Inflammatory macrophage treated with lipopolysaccharide for 1 hour (primary cell): ENCODE results near the gene PSIP1.
A peak's percentile ranks its signal among the peaks of the same experiment; 100 is the strongest.
"Not testable (repeated sequence)": the region's sequence is repeated elsewhere in the genome, so short reads cannot be mapped to it uniquely, and the experiment has no call there.

ENCODE experiments used
- DNase-seq, 2 donors: peaks; one replicate each; pipeline ENCODE4 v3.0.0-alpha.2; 2020 to 2022

The PSIP1 gene

DNA sequence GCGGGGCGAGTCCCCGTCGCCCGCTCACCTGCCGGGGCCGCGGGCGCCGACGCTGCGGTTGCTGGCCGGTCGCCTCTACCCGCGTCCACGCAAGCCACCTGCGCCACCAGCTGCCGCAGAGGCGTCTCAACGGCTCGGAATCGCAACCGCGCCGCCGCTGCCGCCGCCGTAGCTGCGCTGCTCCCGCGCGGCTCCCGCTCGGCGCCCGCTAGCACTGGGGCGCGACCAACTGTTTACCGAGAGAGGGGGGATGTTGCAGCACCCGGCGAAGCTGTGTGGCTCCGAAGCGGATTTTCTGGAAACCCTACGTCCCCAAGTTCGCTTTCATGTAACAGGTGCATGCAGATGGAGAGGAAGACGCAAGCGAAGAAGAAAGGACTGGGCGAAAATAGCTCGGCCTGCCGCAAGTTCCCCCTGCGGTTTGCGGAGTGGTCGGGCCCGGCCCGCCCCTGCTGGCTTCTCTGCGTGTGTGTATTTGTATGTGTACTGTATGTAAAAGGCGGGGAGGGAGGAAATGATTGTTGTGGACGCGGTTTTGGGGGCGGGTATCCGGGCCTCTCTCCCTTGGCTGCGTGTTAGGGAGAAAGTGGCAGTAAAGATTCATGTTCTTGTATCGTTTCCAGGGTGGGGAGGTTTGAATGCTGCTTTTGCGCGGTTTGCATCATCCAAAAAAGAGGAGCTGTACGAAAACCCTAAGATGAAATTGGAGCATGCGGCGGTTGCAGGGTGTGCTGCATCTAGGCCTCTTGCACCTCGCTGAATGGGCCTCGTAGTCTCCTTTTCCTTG is at the start of gene PSIP1:
TSS of gene PSIP1 (minus strand) at position 182 of the 787 bp plus-strand sequence. CDS start 782 bp downstream, outside the sequence.
- peak; percentile 53 to 79 for DNase-seq

DNA sequence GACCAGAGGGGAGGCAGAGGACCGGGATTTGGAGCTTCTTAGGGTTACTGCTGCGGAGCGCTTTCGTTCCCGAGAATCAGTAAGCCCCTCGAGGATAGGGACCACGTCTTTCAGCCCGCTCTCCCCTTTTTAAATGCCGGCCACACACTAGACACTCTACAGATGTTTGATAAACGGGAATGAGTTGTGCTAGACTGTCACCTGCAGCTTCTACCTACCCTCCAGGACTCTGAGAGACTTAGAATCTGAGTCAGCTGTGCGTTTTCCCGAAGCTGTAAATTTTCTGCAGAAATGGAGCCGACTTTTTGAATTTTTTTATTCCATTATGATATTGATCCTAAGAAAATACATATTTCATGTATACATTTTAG is 42.7 kb upstream of the PSIP1 start:
- DNase-seq, result no peak

DNA sequence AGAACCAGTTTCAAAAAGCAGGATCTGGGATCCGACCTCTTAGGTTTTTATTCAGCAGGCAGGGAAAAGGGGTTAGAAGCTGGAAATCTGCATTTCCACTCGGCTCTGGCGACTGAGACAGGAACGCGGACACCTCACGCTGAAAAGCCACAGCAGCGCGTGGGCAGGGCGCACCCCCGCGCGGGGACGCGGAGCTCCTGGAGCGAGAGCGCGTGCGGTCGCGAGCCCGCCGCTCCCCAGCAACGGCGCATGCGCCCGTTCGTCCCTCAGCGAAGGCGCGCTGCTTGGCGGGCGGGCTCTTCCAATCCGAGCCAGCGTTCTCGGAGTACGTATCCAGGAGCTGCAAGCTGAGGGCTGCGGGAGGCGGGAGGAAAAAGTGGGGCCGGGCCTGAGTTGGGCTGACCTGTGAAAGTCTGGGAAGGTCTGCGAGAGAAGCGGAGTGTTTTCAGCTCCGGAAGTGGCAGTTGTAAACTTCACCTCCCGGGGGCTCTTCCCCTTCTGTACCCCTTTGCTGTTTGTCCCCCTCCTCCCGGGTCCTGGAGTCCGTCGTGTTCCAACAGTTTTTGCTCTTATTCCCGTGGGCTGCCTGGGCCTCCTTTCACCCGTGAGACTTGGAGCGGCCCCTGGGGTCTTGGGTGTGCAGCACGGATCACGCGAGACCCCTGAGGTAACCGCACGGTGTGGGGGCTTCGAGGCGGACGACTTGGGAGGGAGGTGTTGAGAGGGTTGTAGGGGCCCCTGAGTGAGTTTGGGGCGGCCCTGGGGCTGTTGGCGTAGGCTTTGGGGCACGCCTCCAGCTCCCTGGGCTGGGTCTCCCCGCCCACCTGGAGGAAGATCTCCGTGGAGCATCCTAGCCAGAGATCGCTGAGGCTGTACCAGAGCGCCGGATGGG is 42.1 kb upstream of the PSIP1 start, which contains the start of gene CCDC171:
TSS of gene CCDC171 (plus strand) at position 408 of the 892 bp plus-strand sequence. CDS start 11,046 bp downstream, outside the sequence.
- peak; percentile 91 to 93 for DNase-seq

DNA sequence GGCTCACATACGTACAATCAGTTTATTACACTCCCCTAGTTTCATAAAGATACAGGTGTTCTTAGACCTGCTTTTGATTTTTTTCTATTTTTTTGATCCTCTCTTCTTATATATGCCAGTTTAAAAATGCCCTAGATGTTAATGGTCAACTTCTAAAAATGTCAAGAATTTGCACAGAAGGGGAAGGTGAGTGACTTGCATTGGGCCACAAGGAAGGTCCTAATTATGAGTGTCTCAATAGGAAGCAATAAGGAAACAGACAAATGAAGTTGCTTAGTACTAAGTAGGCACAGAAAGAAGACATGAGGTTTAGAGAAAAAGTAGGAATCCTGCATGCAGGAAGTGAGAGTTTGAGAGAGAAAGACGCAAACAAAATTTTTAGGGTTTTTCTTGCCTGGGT is 38.8 kb upstream of the PSIP1 start:
- no peak for DNase-seq

DNA sequence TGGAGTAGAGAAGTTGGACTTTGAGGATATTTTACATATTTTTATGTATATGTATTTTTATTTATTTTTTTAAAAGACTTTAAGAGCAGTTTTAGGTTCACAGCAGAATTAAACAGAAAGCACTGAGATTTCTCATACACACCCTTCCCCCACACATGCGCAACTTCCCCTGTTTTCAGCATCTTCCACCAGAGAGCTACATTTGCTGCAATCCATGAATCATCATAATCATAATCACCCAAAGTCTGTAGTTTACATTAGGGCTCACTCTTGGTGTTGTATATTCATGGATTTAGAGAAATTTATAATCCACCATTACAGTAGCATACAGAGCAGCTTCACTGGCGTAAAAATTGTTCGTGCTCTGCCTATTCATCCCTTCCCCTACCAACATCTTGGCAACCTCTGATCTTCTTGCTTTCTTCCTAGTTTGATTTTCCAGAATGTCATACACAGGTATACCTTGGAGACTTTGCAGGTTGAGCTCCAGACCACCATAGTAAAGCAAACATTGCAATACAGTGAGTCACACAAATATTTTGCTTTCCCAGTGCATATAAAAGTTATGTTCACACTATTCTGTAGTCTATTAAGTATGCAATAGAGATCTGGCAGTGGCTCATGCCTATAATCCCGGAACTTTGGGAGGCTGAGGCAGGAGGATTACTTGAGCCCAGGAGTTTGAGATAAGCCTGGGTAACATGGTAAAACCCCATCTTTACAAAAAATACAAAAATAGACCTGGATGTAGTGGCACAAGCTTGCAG is 32.5 kb upstream of the PSIP1 start:
- DNase-seq, result peak; percentile 49 to 69

DNA sequence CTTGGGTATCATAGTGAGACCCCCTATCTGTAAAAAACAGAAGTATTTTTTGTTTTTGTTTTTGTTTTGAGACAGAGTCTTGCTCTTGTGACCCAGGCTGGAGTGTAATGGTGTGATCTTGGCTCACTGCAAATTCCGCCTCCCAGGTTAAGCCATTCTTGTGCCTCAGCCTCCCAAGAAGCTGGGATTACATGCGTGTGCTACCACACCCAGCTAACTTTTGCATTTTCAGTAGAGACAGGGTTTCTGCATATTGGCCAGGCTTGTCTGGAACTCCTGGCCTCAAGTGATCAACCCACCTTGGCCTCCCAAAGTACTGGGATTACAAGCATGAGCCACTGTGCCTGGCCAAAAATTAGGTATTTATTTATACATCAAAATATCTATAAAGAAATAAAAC is 31.9 kb upstream of the PSIP1 start:
- DNase-seq, result no peak

DNA sequence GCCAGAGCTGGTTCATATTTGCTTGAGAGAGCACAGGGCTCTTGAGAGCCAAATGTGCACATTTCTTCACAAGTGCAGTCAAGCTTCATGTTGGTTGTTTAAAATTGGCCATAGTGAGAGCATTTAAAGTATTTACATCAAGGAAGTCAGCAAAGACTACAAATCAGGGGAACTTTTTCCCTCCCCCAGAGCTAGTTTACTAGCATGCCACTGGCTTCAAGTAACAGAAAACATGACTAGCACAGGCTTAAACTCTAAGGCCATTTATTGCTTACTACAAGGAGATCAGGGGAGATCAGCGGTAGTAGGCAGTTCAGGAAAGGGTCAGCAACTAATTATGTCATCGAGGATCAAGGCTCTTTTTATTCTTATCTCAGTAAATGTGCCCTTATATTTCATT is 31.1 kb upstream of the PSIP1 start:
- no peak for DNase-seq

DNA sequence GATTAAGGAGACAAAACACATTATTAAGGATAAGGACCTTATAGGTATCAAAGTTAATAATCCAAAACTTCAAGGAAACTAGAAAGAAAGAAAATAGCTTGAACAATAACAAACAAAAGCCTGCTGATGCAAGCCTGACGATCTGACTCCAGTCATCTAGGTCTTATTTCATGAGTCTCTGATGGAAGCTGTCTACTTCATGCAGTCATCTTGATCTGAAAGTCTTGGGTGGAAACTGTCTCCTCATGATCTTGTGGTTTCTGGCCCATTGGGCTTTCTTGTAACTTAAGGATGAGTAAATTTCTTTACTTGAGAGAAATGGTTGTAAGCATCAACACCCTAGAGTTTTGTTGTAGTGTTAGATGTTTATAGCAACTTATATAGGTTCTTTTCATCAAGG is 20.6 kb upstream of the PSIP1 start:
- no peak for DNase-seq

DNA sequence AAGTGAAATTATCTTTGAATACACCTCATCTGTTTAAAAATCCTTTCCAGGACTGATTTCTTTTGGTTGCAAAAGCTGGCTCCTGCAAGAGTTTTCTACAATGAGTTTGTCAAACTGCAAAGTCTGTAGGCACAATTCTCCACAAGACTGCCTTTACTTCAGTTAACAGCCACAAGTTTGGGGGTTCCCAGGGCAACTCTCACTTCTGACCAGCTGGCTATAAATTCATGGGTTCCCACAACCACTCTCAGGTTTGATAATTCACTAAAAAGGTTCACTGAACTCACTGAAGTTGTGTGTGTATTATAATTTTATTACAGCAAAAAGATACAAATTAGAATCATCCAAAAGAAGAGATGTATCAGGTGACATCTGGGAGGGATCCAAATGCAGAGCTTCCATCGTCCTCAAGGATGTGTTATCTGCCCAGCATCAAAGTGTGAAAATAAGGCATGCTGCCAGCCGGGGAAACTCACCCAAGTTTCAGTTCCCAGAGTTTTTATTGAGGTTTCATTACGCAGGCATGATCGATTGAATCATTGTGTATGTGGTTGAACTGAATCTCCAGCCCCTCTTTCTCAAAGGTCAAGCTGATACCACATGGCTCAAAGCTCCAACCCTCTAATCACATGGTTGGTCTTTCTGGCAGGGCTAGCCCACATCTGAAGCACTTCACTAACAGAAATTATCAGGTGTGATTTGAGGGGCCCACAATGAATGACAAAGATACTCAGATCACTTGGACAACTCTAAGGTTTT is 19.0 kb upstream of the PSIP1 start:
- no peak for DNase-seq

DNA sequence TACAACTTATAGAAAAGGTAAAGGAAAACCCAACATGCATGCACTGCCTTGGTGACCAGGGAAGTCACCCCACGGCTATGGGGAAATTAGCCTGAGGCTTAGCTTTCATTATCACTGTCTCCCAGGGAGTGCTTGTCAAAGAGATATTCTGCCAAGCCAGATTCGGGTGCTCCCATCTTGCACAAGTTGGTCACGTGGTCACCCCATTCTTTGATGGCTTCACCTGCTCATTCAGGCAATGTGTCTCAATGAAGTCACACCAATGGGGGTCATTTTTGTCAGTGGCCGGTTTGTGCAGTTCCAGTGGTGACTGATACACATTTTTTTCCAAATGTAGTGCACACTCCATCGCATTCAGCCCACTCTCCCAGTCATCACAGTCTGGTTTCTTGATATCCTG is 16.3 kb upstream of the PSIP1 start:
- DNase-seq, result not testable (repeated sequence)

DNA sequence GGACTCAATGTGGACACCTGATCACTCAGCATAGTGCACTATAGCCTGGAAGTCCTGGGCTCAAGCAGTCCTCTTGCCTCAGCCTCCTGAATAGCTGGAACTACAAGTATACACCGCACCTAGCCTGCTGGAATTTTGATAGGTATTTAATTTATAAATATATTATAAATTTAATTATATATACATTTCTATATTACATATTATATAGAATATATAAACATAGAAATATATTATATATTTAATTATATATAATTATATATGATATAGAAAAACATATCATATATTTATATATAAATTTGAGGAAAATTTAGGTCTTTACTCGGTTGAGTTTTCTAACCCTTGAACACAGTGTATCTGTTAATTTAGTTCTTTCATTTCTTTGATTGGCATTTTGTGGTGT is 15.2 kb upstream of the PSIP1 start:
- no peak for DNase-seq

DNA sequence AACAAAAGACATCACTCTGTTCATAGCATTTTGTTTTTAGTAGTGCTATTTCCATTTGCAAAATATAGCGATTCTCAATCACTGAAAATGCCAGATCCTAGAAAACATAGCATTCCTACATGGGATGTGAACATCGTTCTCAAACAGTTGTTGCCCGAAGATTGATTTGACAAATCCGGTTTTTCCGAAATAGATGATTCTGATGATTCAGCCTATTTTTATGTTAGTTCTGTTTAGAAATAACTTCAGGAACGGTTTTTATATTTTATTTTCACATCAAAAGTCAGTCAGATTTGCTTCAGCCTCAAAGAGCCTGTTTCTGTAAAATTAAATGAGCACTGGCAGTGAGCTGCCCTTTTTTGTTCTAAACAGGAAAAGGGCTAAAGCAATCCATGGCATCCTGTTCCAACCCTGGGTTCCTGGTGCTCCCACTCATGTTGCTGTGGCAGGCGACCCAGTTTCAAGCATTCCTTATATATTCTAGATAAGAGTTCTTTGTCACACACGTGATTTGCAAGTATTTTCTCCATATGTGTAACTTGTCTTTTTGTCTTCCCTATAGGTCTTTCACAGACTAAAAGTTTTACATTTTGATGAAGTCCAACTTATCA is 14.2 kb upstream of the PSIP1 start:
- no peak for DNase-seq

DNA sequence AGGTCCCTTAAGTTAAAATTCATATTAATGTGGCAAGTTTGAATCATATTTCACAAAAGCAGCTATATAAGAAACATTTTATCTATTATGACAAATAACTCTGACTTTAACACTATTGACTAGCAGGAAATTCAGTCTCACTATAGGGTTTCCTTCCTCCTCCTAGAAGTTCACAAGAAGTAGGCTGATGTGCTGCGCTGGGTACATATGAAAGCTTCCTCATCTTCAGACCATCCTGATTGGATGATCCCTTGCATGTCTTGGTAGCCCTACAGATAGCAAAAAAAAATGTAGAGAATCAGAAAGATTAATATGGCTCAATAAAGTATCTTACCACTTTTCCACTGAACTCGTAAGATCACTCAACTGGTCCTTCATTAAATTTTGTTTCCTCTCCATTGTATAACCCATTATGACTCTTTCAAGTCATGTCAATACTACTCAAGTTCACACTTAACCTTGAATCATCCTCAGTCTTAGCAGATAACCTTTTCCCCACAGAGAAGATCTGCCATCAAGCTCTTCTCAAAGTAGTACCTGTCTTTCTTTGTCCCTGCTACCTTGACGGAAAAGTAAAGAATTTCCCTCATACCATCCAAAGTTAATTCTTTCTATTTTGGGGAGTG is 11.5 kb upstream of the PSIP1 start:
- DNase-seq, result no peak

DNA sequence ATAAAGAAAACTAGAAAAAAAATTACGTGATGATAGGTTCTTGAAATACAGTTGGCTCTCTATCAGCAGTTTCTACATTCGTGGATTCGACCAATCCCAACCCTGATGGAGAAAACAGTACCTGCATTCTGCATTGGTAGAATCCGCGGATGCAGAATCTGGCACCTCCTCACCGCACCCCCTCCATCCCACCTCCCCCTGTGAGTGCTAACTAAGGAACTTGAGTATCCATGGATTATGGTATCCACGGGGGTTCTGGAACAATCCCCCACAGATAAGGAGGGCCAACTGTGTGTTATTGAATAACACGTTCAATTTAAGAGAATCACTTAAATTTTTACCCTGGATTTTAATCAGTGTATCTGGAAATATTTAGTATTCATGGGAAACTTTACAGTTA is 10.5 kb upstream of the PSIP1 start:
- no peak for DNase-seq

DNA sequence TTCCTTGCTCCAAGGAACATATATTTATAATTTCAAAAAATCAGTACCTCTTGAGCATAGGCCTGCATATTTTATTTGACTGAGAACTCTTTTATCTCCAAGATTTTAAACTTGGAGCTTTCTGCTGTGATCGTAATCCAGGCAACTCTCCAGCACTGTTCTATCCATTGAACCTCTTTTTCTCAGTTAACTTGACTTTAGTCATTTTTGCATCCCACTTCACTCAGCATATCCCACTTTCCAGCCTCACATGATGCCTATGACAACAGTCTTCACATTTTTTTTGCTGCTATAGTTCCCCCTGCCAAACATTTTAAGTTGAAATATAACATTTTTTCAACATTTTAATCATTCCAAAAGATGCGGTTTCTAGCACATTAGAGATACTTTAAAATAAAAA is 9.1 kb upstream of the PSIP1 start:
- no peak for DNase-seq

DNA sequence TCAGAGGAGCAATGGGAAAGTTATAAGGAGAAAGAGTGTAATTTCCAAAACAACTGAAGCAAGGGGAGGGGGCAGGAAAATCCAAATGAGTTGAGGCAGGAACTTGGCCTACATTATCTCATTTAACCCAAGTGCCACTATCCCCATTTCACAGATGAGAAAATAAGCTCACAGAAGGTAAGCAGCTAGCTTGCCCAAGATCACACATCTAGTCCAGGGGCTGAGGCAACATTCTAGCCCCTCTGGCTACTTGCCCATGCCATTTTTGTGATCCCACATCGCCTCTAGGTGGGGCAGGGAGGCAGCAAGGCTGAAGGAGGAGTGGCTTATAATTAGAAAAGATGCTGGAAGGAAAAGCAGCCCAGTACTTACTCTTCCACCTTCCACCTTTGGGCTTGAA is 2.6 kb upstream of the PSIP1 start:
- no peak for DNase-seq

DNA sequence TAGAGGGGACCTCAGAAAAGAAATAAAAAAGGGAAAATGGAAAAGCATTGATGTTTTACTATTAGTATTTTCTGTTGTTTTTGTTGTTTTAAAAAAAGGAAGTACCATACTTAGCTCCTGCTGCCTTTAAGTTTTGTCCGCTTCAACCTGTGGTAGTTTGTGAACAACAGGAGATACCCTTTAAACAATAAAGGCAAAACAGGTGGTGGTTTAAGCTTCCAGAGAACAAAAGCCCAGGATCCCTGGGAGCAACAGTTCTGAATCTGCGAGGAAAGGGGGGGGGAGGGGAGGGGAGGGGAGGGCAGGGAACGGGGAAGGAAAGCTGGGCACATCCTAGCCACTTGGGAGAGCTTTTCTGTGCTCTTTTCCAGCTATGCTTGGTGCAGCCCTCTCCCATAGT is 2.1 kb upstream of the PSIP1 start:
- DNase-seq, result no peak

DNA sequence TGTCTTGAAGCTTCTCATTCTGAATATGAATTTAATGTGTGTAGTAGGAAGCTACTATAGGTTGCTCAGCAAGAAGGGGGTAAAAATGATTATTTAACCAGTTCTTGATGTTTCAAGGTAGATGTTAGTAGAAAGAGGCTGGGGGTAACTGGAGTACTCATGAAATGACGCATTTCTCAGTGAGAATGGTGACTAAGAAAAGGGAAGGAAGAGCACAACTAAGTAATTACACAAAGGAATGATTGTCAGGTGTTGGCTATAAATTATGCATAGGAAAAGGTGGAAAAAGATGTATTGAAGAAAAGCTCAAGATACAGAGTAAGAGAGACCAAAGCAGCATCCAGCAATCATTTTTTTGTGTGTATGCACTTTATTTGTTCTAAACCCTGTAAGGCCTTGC is 1.4 kb upstream of the PSIP1 start:
- no peak for DNase-seq

DNA sequence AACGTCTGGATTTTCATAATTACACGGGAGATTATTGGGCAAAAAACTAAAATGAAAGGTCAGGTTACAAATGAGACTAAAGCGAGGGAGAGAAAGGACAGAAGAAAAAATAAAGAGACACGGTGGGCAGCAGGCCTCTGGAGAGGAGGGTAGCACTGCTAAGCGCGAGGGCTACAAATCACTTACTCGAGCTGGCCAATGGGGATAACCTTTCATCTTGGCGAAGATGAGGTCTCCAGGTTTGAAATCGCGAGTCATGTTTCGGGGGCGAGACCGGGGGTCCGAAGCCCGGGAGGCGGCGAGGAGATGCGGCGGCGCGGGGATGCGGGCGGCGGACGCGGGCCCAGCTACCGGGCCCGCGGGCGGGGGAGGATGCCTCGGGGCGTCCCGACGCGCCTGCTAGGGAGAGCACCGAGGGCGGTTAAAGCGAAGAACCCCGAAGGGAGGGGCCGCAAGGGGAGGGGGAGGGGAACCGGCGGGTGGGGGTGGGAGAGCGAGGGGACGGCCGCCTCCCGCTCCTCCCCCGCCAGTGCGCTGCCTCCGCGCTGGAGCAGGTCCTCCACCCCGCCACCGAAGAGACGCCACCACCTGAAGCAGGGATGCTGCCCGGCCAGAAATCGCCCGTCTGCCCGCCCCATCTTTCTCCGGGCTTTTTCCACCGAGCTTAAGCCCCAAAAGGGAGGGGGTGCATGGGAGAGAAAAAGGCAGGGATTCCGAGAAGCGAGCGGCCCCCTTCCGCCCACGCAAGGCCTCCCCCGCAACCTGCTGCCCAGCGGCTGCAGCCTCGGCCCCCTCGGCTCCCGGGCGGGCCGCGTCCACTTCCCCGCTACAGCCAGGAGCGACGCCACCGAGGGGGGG is 610 bp downstream of the PSIP1 start:
- no peak for DNase-seq

DNA sequence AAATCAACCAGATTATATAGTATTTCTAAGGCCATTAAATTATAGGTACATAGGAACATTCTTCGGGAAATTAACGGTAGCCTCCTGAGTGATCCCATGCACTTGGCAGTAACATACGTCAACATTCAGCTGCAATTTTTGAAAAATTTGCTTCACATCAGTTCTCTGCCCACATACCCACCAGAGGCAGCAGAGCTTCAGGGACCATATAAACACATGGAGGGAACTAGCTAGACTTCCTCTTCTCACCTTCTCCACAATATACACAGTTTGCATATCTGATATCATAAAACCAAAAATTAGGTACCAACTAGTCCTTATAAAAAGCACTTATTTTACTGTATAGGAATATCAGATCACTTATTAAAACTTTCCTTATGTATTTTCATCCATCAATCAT is 4.8 kb downstream of the PSIP1 start:
- DNase-seq, result peak in 1 of 2 donors; percentile 15

DNA sequence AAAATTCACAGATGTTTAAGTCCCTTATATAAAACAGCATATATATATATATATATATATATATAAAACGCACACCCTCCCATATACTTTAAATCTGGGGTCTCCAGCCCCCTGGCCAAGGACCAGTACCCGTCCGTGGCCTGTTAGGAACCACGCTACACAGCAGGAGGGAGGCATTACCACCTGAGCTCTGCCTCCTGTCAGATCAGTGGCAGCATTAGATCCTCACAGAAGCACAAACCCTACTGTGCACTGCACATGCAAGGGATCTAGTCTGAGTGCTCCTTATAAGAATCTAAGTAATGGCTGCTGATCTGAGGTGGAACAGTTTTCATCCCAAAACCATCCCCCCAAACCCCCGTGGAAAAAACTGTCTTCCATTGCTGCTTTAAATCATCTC is 9.0 kb downstream of the PSIP1 start:
- no peak for DNase-seq
